ENCODE measurements around the gene DTNBP1. TPM values are rescaled to one million over a fixed set of nuclear protein-coding genes. Genes with fewer than 3 reads are reported as not detected.
A peak's percentile ranks its signal among the peaks of the same experiment; 100 is the strongest.

The DTNBP1 gene
- total RNA-seq, 2 donors from 2014 or later, result 6.3 to 25.0 TPM

- peaks cover 12% of the 10 kb centered on the region for H3K36me3 ChIP-seq
- no peak overlapping the region for H3K4me3 ChIP-seq
- peaks cover 0 to 33% of the 10 kb centered on the region in 2 donors for H3K4me1 ChIP-seq
- H3K27ac ChIP-seq, result peak overlapping the region; percentile 76 to 82
- H3K27me3 ChIP-seq, result no peaks in the 10 kb centered on the region
- no peak for TF ChIP-seq CTCF (IDR thresholded peaks at IDR 0.05)
- no peaks in the 10 kb centered on the region for H3K9me3 ChIP-seq
- no peak for DNase-seq (ENCODE audit: low spot score)
These were observed 167.4 kb downstream of the DTNBP1 start for GRCh38 chr6:15495375-15495901.

- H3K4me3 ChIP-seq, result no peak overlapping the region
- H3K4me1 ChIP-seq, result peaks cover 0 to 35% of the 10 kb centered on the region in 2 donors
- no peak overlapping the region for H3K27ac ChIP-seq
- no peaks in the 10 kb centered on the region for H3K9me3 ChIP-seq
- no peaks in the 10 kb centered on the region for H3K27me3 ChIP-seq
- H3K36me3 ChIP-seq, result peaks cover 16% of the 10 kb centered on the region
- DNase-seq (ENCODE audit: low spot score), result peak; percentile 38
- TF ChIP-seq CTCF (IDR thresholded peaks at IDR 0.05), result no peak
These were observed 169.2 kb downstream of the DTNBP1 start for GRCh38 chr6:15493437-15494168.

GRCh38 chr6:15491986-15492269 lies 170.9 kb downstream of the DTNBP1 start:
- no peak for TF ChIP-seq CTCF (IDR thresholded peaks at IDR 0.05)
- no peak for DNase-seq (ENCODE audit: low spot score)
- no peak overlapping the region for H3K27ac ChIP-seq
- no peak overlapping the region for H3K4me3 ChIP-seq
- peaks cover 26% of the 10 kb centered on the region for H3K36me3 ChIP-seq
- H3K9me3 ChIP-seq, result no peaks in the 10 kb centered on the region
- H3K27me3 ChIP-seq, result no peaks in the 10 kb centered on the region
- peaks cover 0 to 35% of the 10 kb centered on the region in 2 donors for H3K4me1 ChIP-seq

- Histone ChIP-seq H3K4me3 (no peak overlapping the region), H3K27me3 (no peaks in the 10 kb centered on the region), H3K9me3 (no peaks in the 10 kb centered on the region), H3K4me1 (peaks cover 0 to 35% of the 10 kb centered on the region in 2 donors), H3K36me3 (peaks cover 21% of the 10 kb centered on the region), H3K27ac (peak overlapping the region; percentile 25 to 37)
- peak; percentile 92 to 95 for TF ChIP-seq CTCF (IDR thresholded peaks at IDR 0.05)
- DNase-seq (ENCODE audit: low spot score), result peak; percentile 88
These were observed 171.4 kb downstream of the DTNBP1 start for GRCh38 chr6:15491255-15491985.

GRCh38 chr6:15490242-15491100 lies 172.4 kb downstream of the DTNBP1 start:
- Histone ChIP-seq H3K27me3 (no peaks in the 10 kb centered on the region), H3K4me3 (no peak overlapping the region), H3K4me1 (peaks cover 0 to 30% of the 10 kb centered on the region in 2 donors), H3K27ac (peak overlapping the region; percentile 25 to 37), H3K36me3 (peaks cover 18% of the 10 kb centered on the region), H3K9me3 (no peaks in the 10 kb centered on the region)
- no peak for DNase-seq (ENCODE audit: low spot score)
- no peak for TF ChIP-seq CTCF (IDR thresholded peaks at IDR 0.05)
